ENCODE data around the gene ZNF174. TPM values are rescaled to one million over a fixed set of nuclear protein-coding genes. Genes with fewer than 3 reads are reported as not detected.

Gene ZNF174
- polyA plus RNA-seq, 1 donor from 2014 or later, result 15.5 TPM

GRCh38 chr16:3401719-3402397 is 843 bp downstream of the ZNF174 start:
- Mint-ChIP-seq H3K9me3 (peaks cover 6 to 14% (median 12%) of the 10 kb centered on the region in 3 donors), H3K4me3 (peak overlapping the region; percentile 91 to 96 (median 94)), H3K4me1 (peaks cover 21 to 31% (median 21%) of the 10 kb centered on the region in 3 donors), H3K27ac (peak overlapping the region in 1 of 3 donors; percentile 52), H3K36me3 (peaks cover 28% of the 10 kb centered on the region), H3K27me3 (no peaks in the 10 kb centered on the region)

- H3K36me3 Mint-ChIP-seq, result peaks cover 33% of the 10 kb centered on the region
Measured at GRCh38 chr16:3408561-3409197, 7.7 kb downstream of the ZNF174 start.

GRCh38 chr16:3413730-3414379 is 12.8 kb downstream of the ZNF174 start:
- no peak overlapping the region for H3K4me3 Mint-ChIP-seq
- peaks cover 11 to 31% (median 20%) of the 10 kb centered on the region in 3 donors for H3K9me3 Mint-ChIP-seq
- H3K4me1 Mint-ChIP-seq, result no peaks in the 10 kb centered on the region
- peaks cover 1% of the 10 kb centered on the region for H3K27me3 Mint-ChIP-seq
- peaks cover 9% of the 10 kb centered on the region for H3K36me3 Mint-ChIP-seq
- H3K27ac Mint-ChIP-seq, result no peak overlapping the region

More at GRCh38 chr16:3408561-3409197, 7.7 kb downstream of the ZNF174 start:
- Mint-ChIP-seq H3K4me3 (peak overlapping the region in 2 of 4 donors; percentile 5 to 43), H3K27me3 (no peaks in the 10 kb centered on the region), H3K9me3 (peaks cover 12 to 33% (median 18%) of the 10 kb centered on the region in 3 donors), H3K27ac (peak overlapping the region in 1 of 3 donors; percentile 46), H3K4me1 (peaks cover 0 to under 1% (median 0%) of the 10 kb centered on the region in 3 donors)

GRCh38 chr16:3431779-3432219 is 30.8 kb downstream of the ZNF174 start:
- no peaks in the 10 kb centered on the region for H3K27me3 Mint-ChIP-seq
- peak overlapping the region in 1 of 3 donors; percentile 73 for H3K27ac Mint-ChIP-seq
- H3K36me3 Mint-ChIP-seq, result peaks cover 9% of the 10 kb centered on the region
- H3K9me3 Mint-ChIP-seq, result peaks cover 0 to 9% (median 2%) of the 10 kb centered on the region in 3 donors
- H3K4me3 Mint-ChIP-seq, result peak overlapping the region in 3 of 4 donors; percentile 69 to 85 (median 85)
- H3K4me1 Mint-ChIP-seq, result peaks cover 0 to 2% (median 2%) of the 10 kb centered on the region in 3 donors

GRCh38 chr16:3434373-3434772 is 33.4 kb downstream of the ZNF174 start:
- Mint-ChIP-seq H3K27me3 (no peaks in the 10 kb centered on the region), H3K36me3 (peaks cover 9% of the 10 kb centered on the region), H3K4me1 (peaks cover 0 to 2% (median 2%) of the 10 kb centered on the region in 3 donors), H3K27ac (peak overlapping the region in 1 of 3 donors; percentile 55), H3K4me3 (no peak overlapping the region), H3K9me3 (peaks cover 0 to 10% (median 2%) of the 10 kb centered on the region in 3 donors)

- Mint-ChIP-seq H3K9me3 (peaks cover 3 to 10% (median 9%) of the 10 kb centered on the region in 3 donors), H3K27me3 (no peaks in the 10 kb centered on the region), H3K4me1 (peaks cover 6 to 17% (median 9%) of the 10 kb centered on the region in 3 donors), H3K36me3 (peaks cover 8% of the 10 kb centered on the region), H3K4me3 (peak overlapping the region in 1 of 4 donors; percentile 3), H3K27ac (peak overlapping the region in 1 of 3 donors; percentile 45)
Measured at GRCh38 chr16:3439637-3440036, 38.6 kb downstream of the ZNF174 start.

- peaks cover 3 to 13% (median 9%) of the 10 kb centered on the region in 3 donors for H3K9me3 Mint-ChIP-seq
- H3K4me3 Mint-ChIP-seq, result peak within 1 kb of the TSS; percentile 96 to 99 (median 98)
- no peaks in the 10 kb centered on the region for H3K27me3 Mint-ChIP-seq
- H3K36me3 Mint-ChIP-seq, result peaks cover 8% of the 10 kb centered on the region
- H3K4me1 Mint-ChIP-seq, result peaks cover 9 to 16% (median 9%) of the 10 kb centered on the region in 3 donors
- peak within 1 kb of the TSS; percentile 88 to 97 (median 93) for H3K27ac Mint-ChIP-seq
Measured at GRCh38 chr16:3443108-3444031, 42.4 kb downstream of the ZNF174 start, which contains the start of the genes NAA60 and ZNF597. Gene NAA60 (plus strand): TSS chr16:3443680. CDS start chr16:3476228, 32,548 bp downstream. Gene ZNF597 (minus strand): TSS chr16:3443504. CDS start chr16:3443153, 351 bp downstream.

- Mint-ChIP-seq H3K27me3 (no peaks in the 10 kb centered on the region), H3K4me1 (peaks cover 9 to 16% (median 9%) of the 10 kb centered on the region in 3 donors), H3K4me3 (peak overlapping the region; percentile 96 to 99 (median 98))
Measured at GRCh38 chr16:3444032-3444388, 43.0 kb downstream of the ZNF174 start.

GRCh38 chr16:3454093-3454492 is 53.1 kb downstream of the ZNF174 start:
- Mint-ChIP-seq H3K4me1 (peaks cover 11 to 16% (median 14%) of the 10 kb centered on the region in 3 donors), H3K27ac (peak overlapping the region in 1 of 3 donors; percentile 73), H3K9me3 (no peaks in the 10 kb centered on the region), H3K36me3 (no peaks in the 10 kb centered on the region), H3K4me3 (peak overlapping the region in 2 of 4 donors; percentile 55 to 79), H3K27me3 (no peaks in the 10 kb centered on the region)

More at GRCh38 chr16:3444032-3444388, 43.0 kb downstream of the ZNF174 start:
- Mint-ChIP-seq H3K36me3 (peaks cover 8% of the 10 kb centered on the region), H3K9me3 (peaks cover 3 to 13% (median 9%) of the 10 kb centered on the region in 3 donors), H3K27ac (peak overlapping the region; percentile 88 to 97 (median 93))

GRCh38 chr16:3454631-3455147 is 53.7 kb downstream of the ZNF174 start:
- Mint-ChIP-seq H3K27me3 (no peaks in the 10 kb centered on the region), H3K36me3 (no peaks in the 10 kb centered on the region), H3K9me3 (no peaks in the 10 kb centered on the region), H3K4me1 (peaks cover 17 to 21% (median 20%) of the 10 kb centered on the region in 3 donors), H3K27ac (peak overlapping the region in 1 of 3 donors; percentile 73), H3K4me3 (peak overlapping the region in 3 of 4 donors; percentile 45 to 79 (median 55))

GRCh38 chr16:3457434-3458252 is 56.6 kb downstream of the ZNF174 start:
- Mint-ChIP-seq H3K36me3 (no peaks in the 10 kb centered on the region), H3K4me1 (peaks cover 35 to 39% (median 36%) of the 10 kb centered on the region in 3 donors), H3K4me3 (peak overlapping the region; percentile 81 to 93 (median 91)), H3K27ac (peak overlapping the region; percentile 86 to 95 (median 90)), H3K27me3 (no peaks in the 10 kb centered on the region), H3K9me3 (no peaks in the 10 kb centered on the region)

- H3K4me1 Mint-ChIP-seq, result peaks cover 36 to 39% (median 37%) of the 10 kb centered on the region in 3 donors
- H3K36me3 Mint-ChIP-seq, result no peaks in the 10 kb centered on the region
- H3K27ac Mint-ChIP-seq, result peak overlapping the region; percentile 49 to 87 (median 72)
- no peaks in the 10 kb centered on the region for H3K9me3 Mint-ChIP-seq
- H3K4me3 Mint-ChIP-seq, result peak overlapping the region; percentile 63 to 94 (median 91)
- no peaks in the 10 kb centered on the region for H3K27me3 Mint-ChIP-seq
Measured at GRCh38 chr16:3458278-3458851, 57.4 kb downstream of the ZNF174 start.
